ENCODE measurements around the gene COPE.

DNA sequence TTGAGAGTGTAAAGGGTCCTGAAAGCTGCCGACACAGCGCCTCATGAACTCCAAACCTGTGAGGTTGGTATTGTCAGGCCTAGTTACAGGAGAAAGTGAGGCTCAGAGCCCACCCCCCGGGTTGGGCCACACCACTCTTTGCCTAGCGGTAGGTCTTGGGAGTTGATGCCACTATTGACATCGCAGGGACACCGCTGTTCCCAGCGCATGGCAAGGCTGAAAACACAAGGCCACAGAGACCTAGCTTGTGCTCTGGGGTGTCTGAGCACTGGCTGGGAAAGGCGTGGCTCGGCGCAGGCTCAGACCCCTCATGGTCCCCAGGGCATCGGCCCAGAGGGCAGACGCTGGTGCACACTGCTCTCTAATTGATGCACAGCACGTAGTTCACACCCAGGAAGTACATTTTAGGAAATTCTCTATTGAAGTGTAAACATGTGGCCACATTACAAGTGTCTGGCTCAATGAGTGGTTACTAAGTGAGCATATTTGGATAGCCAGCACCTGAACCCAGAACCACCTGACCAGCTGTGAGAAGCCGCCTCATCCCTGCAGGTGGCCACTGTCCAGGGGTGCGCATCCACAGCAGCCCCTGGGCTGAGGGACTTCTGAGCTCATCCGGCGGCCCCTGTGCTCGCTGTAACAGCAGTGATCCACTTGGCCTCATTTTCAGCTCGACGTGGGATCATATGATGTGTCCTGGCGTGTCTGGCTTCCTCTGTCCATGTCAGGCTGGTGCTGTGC, 60.1 kb downstream of the COPE start:
- TF ChIP-seq POLR2AphosphoS5 (IDR thresholded peaks at IDR 0.05; ENCODE audit: low read depth, low read length) (no peak), TAF1 (IDR thresholded peaks at IDR 0.05; ENCODE audit: borderline replicate concordance, insufficient read depth, low read length) (no peak), SIN3A (IDR thresholded peaks at IDR 0.05; ENCODE audit: borderline replicate concordance, insufficient read depth, low read length) (no peak)
- TF ChIP-seq, protein P1, sequence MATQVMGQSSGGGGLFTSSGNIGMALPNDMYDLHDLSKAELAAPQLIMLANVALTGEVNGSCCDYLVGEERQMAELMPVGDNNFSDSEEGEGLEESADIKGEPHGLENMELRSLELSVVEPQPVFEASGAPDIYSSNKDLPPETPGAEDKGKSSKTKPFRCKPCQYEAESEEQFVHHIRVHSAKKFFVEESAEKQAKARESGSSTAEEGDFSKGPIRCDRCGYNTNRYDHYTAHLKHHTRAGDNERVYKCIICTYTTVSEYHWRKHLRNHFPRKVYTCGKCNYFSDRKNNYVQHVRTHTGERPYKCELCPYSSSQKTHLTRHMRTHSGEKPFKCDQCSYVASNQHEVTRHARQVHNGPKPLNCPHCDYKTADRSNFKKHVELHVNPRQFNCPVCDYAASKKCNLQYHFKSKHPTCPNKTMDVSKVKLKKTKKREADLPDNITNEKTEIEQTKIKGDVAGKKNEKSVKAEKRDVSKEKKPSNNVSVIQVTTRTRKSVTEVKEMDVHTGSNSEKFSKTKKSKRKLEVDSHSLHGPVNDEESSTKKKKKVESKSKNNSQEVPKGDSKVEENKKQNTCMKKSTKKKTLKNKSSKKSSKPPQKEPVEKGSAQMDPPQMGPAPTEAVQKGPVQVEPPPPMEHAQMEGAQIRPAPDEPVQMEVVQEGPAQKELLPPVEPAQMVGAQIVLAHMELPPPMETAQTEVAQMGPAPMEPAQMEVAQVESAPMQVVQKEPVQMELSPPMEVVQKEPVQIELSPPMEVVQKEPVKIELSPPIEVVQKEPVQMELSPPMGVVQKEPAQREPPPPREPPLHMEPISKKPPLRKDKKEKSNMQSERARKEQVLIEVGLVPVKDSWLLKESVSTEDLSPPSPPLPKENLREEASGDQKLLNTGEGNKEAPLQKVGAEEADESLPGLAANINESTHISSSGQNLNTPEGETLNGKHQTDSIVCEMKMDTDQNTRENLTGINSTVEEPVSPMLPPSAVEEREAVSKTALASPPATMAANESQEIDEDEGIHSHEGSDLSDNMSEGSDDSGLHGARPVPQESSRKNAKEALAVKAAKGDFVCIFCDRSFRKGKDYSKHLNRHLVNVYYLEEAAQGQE (IDR thresholded peaks at IDR 0.05; ENCODE audit: insufficient read depth in 1 of 2, low read depth in 2 of 2, low read length in 2 of 2): no peak
